ENCODE results near the gene BEND5.

DNA sequence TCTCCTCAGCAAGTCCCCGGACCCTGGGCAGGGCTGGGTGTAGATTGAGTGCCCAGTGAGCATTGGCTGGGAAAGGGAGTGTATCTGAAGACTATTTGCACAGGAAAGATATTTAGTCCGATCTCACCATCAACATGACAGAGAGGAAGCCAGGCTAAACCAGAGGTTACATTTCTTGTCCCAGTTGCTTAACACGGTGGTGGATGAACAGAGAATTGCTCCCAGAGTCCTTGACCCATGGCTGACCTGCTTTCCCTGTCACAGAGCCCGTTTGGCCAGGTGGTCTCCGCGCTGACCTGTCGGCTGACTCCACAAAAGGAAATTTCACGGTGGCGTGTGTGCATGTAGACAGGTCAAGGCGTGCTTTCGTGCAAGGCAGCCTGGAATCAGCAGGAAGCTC is 83.5 kb downstream of the BEND5 start:
- TF ChIP-seq, protein P1, sequence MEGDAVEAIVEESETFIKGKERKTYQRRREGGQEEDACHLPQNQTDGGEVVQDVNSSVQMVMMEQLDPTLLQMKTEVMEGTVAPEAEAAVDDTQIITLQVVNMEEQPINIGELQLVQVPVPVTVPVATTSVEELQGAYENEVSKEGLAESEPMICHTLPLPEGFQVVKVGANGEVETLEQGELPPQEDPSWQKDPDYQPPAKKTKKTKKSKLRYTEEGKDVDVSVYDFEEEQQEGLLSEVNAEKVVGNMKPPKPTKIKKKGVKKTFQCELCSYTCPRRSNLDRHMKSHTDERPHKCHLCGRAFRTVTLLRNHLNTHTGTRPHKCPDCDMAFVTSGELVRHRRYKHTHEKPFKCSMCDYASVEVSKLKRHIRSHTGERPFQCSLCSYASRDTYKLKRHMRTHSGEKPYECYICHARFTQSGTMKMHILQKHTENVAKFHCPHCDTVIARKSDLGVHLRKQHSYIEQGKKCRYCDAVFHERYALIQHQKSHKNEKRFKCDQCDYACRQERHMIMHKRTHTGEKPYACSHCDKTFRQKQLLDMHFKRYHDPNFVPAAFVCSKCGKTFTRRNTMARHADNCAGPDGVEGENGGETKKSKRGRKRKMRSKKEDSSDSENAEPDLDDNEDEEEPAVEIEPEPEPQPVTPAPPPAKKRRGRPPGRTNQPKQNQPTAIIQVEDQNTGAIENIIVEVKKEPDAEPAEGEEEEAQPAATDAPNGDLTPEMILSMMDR (IDR thresholded peaks at IDR 0.05), result no peak
- no peak for TF ChIP-seq EZH2phosphoT487 (IDR thresholded peaks at IDR 0.05)
